Mucosa of stomach (tissue), 1 donor: ENCODE data around the gene MAP2.
"Not testable (repeated sequence)": the region's sequence is repeated elsewhere in the genome, so short reads cannot be mapped to it uniquely, and the experiment has no call there.

Experiments
- H3K27me3 ChIP-seq: one replicate; pipeline ENCODE4 v1.7.0; 2013; ENCODE audit warnings: mild to moderate bottlenecking, low read length; ENCODE audit not compliant: control insufficient read depth, insufficient read depth
- H3K36me3 ChIP-seq: one replicate; pipeline ENCODE4 v1.7.0; 2013; ENCODE audit warnings: low read length; ENCODE audit not compliant: control insufficient read depth, insufficient read depth
- H3K4me1 ChIP-seq: one replicate; pipeline ENCODE4 v1.7.0; 2013; ENCODE audit warnings: mild to moderate bottlenecking, low read length; ENCODE audit not compliant: control insufficient read depth, insufficient read depth
- H3K4me3 ChIP-seq: one replicate; pipeline ENCODE4 v1.7.0; 2013; ENCODE audit warnings: low read length
- H3K9ac ChIP-seq: one replicate; pipeline ENCODE4 v1.7.0; 2013; ENCODE audit warnings: mild to moderate bottlenecking, low read length, moderate library complexity
- H3K9me3 ChIP-seq: one replicate; pipeline ENCODE4 v1.7.0; 2013; ENCODE audit warnings: mild to moderate bottlenecking, low read length, moderate library complexity; ENCODE audit not compliant: control insufficient read depth
- donor health status: Pancreatic carcinoma.

The MAP2 gene

GRCh38 chr2:209468846-209469245, 45.0 kb downstream of the MAP2 start:
- H3K4me3 ChIP-seq = no peak overlapping the region
- no peaks in the 10 kb centered on the region for H3K9me3 ChIP-seq
- H3K27me3 ChIP-seq = no peaks in the 10 kb centered on the region
- H3K9ac ChIP-seq = no peak overlapping the region
- H3K36me3 ChIP-seq = no peaks in the 10 kb centered on the region
- H3K4me1 ChIP-seq = no peaks in the 10 kb centered on the region

- no peaks in the 10 kb centered on the region for H3K27me3 ChIP-seq
- H3K4me1 ChIP-seq = no peaks in the 10 kb centered on the region
- H3K4me3 ChIP-seq = no peak overlapping the region
- H3K36me3 ChIP-seq = no peaks in the 10 kb centered on the region
- no peak overlapping the region for H3K9ac ChIP-seq
- H3K9me3 ChIP-seq = no peaks in the 10 kb centered on the region
Observed at GRCh38 chr2:209469481-209469880, 45.6 kb downstream of the MAP2 start.

- Histone ChIP-seq H3K9ac (no peak overlapping the region), H3K4me1 (no peaks in the 10 kb centered on the region), H3K9me3 (no peaks in the 10 kb centered on the region), H3K36me3 (no peaks in the 10 kb centered on the region), H3K27me3 (no peaks in the 10 kb centered on the region), H3K4me3 (no peak overlapping the region)
Observed at GRCh38 chr2:209470466-209470865, 46.6 kb downstream of the MAP2 start.

- H3K4me1 ChIP-seq = no peaks in the 10 kb centered on the region
- H3K27me3 ChIP-seq = no peaks in the 10 kb centered on the region
- H3K36me3 ChIP-seq = no peaks in the 10 kb centered on the region
- no peak overlapping the region for H3K4me3 ChIP-seq
- no peaks in the 10 kb centered on the region for H3K9me3 ChIP-seq
- no peak overlapping the region for H3K9ac ChIP-seq
Observed at GRCh38 chr2:209471037-209471436, 47.2 kb downstream of the MAP2 start.

GRCh38 chr2:209472112-209472832, 48.4 kb downstream of the MAP2 start:
- Histone ChIP-seq H3K9ac (no peak overlapping the region), H3K9me3 (no peaks in the 10 kb centered on the region), H3K27me3 (no peaks in the 10 kb centered on the region), H3K4me1 (no peaks in the 10 kb centered on the region), H3K36me3 (no peaks in the 10 kb centered on the region), H3K4me3 (no peak overlapping the region)

GRCh38 chr2:209472871-209473270, 49.0 kb downstream of the MAP2 start:
- Histone ChIP-seq H3K9me3 (no peaks in the 10 kb centered on the region), H3K36me3 (no peaks in the 10 kb centered on the region), H3K4me1 (no peaks in the 10 kb centered on the region), H3K4me3 (no peak overlapping the region), H3K27me3 (no peaks in the 10 kb centered on the region), H3K9ac (no peak overlapping the region)

GRCh38 chr2:209473930-209474419, 50.1 kb downstream of the MAP2 start:
- H3K9me3 ChIP-seq = no peaks in the 10 kb centered on the region
- no peak overlapping the region for H3K9ac ChIP-seq
- no peaks in the 10 kb centered on the region for H3K4me1 ChIP-seq
- H3K4me3 ChIP-seq = no peak overlapping the region
- no peaks in the 10 kb centered on the region for H3K36me3 ChIP-seq
- no peaks in the 10 kb centered on the region for H3K27me3 ChIP-seq

GRCh38 chr2:209474960-209475359, 51.1 kb downstream of the MAP2 start:
- H3K4me1 ChIP-seq = no peaks in the 10 kb centered on the region
- H3K27me3 ChIP-seq = no peaks in the 10 kb centered on the region
- no peak overlapping the region for H3K4me3 ChIP-seq
- H3K9me3 ChIP-seq = no peaks in the 10 kb centered on the region
- no peaks in the 10 kb centered on the region for H3K36me3 ChIP-seq
- no peak overlapping the region for H3K9ac ChIP-seq

GRCh38 chr2:209476367-209477208, 52.7 kb downstream of the MAP2 start:
- no peaks in the 10 kb centered on the region for H3K36me3 ChIP-seq
- no peaks in the 10 kb centered on the region for H3K4me1 ChIP-seq
- H3K9ac ChIP-seq = no peak overlapping the region
- no peak overlapping the region for H3K4me3 ChIP-seq
- no peaks in the 10 kb centered on the region for H3K27me3 ChIP-seq
- no peaks in the 10 kb centered on the region for H3K9me3 ChIP-seq

GRCh38 chr2:209492296-209492695, 68.4 kb downstream of the MAP2 start:
- not testable (repeated sequence) for H3K4me3 ChIP-seq

GRCh38 chr2:209495068-209495620, 71.3 kb downstream of the MAP2 start:
- not testable (repeated sequence) for H3K27me3 ChIP-seq, H3K9me3 ChIP-seq, H3K36me3 ChIP-seq, H3K4me3 ChIP-seq, H3K9ac ChIP-seq
- peaks cover 18% of the 10 kb centered on the region for H3K4me1 ChIP-seq

More at GRCh38 chr2:209492296-209492695, 68.4 kb downstream of the MAP2 start:
- H3K4me1 ChIP-seq = peaks cover 18% of the 10 kb centered on the region
- H3K27me3 ChIP-seq, H3K9me3 ChIP-seq, H3K9ac ChIP-seq, H3K36me3 ChIP-seq: not testable (repeated sequence)
